Loucy (cell line): Measurements from ENCODE around the gene CLTCL1.

Source experiments
- H2AFZ ChIP-seq: fragments of 200-600 bp; sonication (generic); 2 replicates; pipeline ENCODE4 v1.6.0; 2016; ENCODE audit warnings: antibody characterized with exemption, mild to moderate bottlenecking, low read length, moderate library complexity
- H3F3A ChIP-seq: fragments of 200-600 bp; 2 replicates; pipeline ENCODE4 v1.6.0; 2016; ENCODE audit warnings: antibody characterized with exemption, low read depth, mild to moderate bottlenecking
- H3K27me3 ChIP-seq: fragments of 200-600 bp; sonication (generic); 2 replicates; pipeline ENCODE4 v1.6.1; 2014; ENCODE audit warnings: low read length, mild to moderate bottlenecking; ENCODE audit not compliant: insufficient read depth, poor library complexity, severe bottlenecking
- H3K36me3 ChIP-seq: fragments of 200-600 bp; sonication (generic); 2 replicates; pipeline ENCODE4 v1.6.1; 2016; ENCODE audit warnings: low read length; ENCODE audit not compliant: insufficient read depth
- H3K4me1 ChIP-seq: fragments of 200-600 bp; sonication (generic); 2 replicates; pipeline ENCODE4 v1.5.1; 2014; ENCODE audit warnings: low read length, mild to moderate bottlenecking; ENCODE audit not compliant: insufficient read depth, poor library complexity, severe bottlenecking
- H3K4me2 ChIP-seq: fragments of 200-600 bp; sonication (generic); 2 replicates; pipeline ENCODE4 v1.6.0; 2014; ENCODE audit warnings: antibody characterized with exemption, low read length, low read depth, mild to moderate bottlenecking; ENCODE audit not compliant: poor library complexity, severe bottlenecking
- H3K4me3 ChIP-seq: fragments of 200-600 bp; sonication (generic); 2 replicates; pipeline ENCODE4 v1.5.1; 2014; ENCODE audit warnings: low read length, mild to moderate bottlenecking, mixed read lengths; ENCODE audit not compliant: poor library complexity, severe bottlenecking
- H3K79me2 ChIP-seq: fragments of 200-600 bp; sonication (generic); 2 replicates; pipeline ENCODE4 v1.6.1; 2014; ENCODE audit warnings: low read length; ENCODE audit not compliant: insufficient read depth
- H3K9ac ChIP-seq: fragments of 200-600 bp; sonication (generic); 2 replicates; pipeline ENCODE4 v1.6.0; 2014; ENCODE audit warnings: mild to moderate bottlenecking, low read depth, low read length, moderate library complexity; ENCODE audit not compliant: poor library complexity, severe bottlenecking
- H3K9me2 ChIP-seq: fragments of 200-600 bp; sonication (generic); replicated peaks from 2 replicates; pipeline ENCODE4 v1.6.1; 2016; ENCODE audit warnings: low read depth, low read length, mixed read lengths
- H3K9me3 ChIP-seq: fragments of 200-600 bp; sonication (generic); 2 replicates; pipeline ENCODE4 v1.6.1; 2014; ENCODE audit warnings: mild to moderate bottlenecking, antibody characterized with exemption, low read length, low read depth; ENCODE audit not compliant: insufficient read depth
- H4K20me1 ChIP-seq: fragments of 200-600 bp; sonication (generic); 2 replicates; pipeline ENCODE4 v1.6.0; 2014; ENCODE audit warnings: antibody characterized with exemption, low read length, mild to moderate bottlenecking; ENCODE audit not compliant: insufficient read depth, poor library complexity, severe bottlenecking
- CTCF ChIP-seq: fragments of 200-600 bp; sonication (generic); conservative IDR thresholded peaks from 2 replicates; pipeline ENCODE4 v1.5.1; 2014; ENCODE audit warnings: mild to moderate bottlenecking, antibody characterized with exemption, low read length
- EZH2phosphoT487 ChIP-seq: fragments of 200-600 bp; IDR thresholded peaks from 2 replicates; pipeline ENCODE4 v1.6.1; 2018; ENCODE audit warnings: antibody characterized with exemption, mild to moderate bottlenecking, moderate library complexity, borderline replicate concordance

Gene CLTCL1

GRCh38 chr22:19275104-19275503, 16.4 kb downstream of the CLTCL1 start:
- H3K79me2 ChIP-seq: no peaks in the 10 kb centered on the region
- TF ChIP-seq EZH2phosphoT487 (no peak), CTCF (no peak)
- H3K4me1 ChIP-seq: no peaks in the 10 kb centered on the region
- H3K9me2 ChIP-seq: no peaks in the 10 kb centered on the region
- no peak overlapping the region for H2AFZ ChIP-seq
- no peak overlapping the region for H3K9ac ChIP-seq
- H3F3A ChIP-seq: no peaks in the 10 kb centered on the region
- no peaks in the 10 kb centered on the region for H3K27me3 ChIP-seq
- no peaks in the 10 kb centered on the region for H3K9me3 ChIP-seq
- no peaks in the 10 kb centered on the region for H4K20me1 ChIP-seq
- no peaks in the 10 kb centered on the region for H3K36me3 ChIP-seq
- H3K4me2 ChIP-seq: no peak overlapping the region
- no peak overlapping the region for H3K4me3 ChIP-seq

GRCh38 chr22:19271856-19272535, 19.5 kb downstream of the CLTCL1 start:
- Histone ChIP-seq H3K4me2 (no peak overlapping the region), H3K9me3 (no peaks in the 10 kb centered on the region), H3K79me2 (no peaks in the 10 kb centered on the region), H2AFZ (no peak overlapping the region), H3K9ac (no peak overlapping the region), H3K27me3 (no peaks in the 10 kb centered on the region), H3F3A (no peaks in the 10 kb centered on the region), H3K4me3 (no peak overlapping the region), H3K4me1 (no peaks in the 10 kb centered on the region), H3K36me3 (no peaks in the 10 kb centered on the region), H4K20me1 (no peaks in the 10 kb centered on the region), H3K9me2 (no peaks in the 10 kb centered on the region)
- TF ChIP-seq EZH2phosphoT487: no peak

- no peak for TF ChIP-seq CTCF
- Histone ChIP-seq H3K79me2 (no peaks in the 10 kb centered on the region), H3K4me2 (no peak overlapping the region)
Observed at GRCh38 chr22:19271273-19271855, 20.2 kb downstream of the CLTCL1 start.

GRCh38 chr22:19270873-19271272, 20.6 kb downstream of the CLTCL1 start:
- no peaks in the 10 kb centered on the region for H3K9me3 ChIP-seq
- H4K20me1 ChIP-seq: no peaks in the 10 kb centered on the region
- no peaks in the 10 kb centered on the region for H3K79me2 ChIP-seq
- H3F3A ChIP-seq: no peaks in the 10 kb centered on the region
- no peaks in the 10 kb centered on the region for H3K9me2 ChIP-seq
- no peak overlapping the region for H2AFZ ChIP-seq
- no peaks in the 10 kb centered on the region for H3K27me3 ChIP-seq
- TF ChIP-seq EZH2phosphoT487 (no peak), CTCF (peak; percentile 28)
- no peaks in the 10 kb centered on the region for H3K4me1 ChIP-seq
- H3K9ac ChIP-seq: no peak overlapping the region
- H3K36me3 ChIP-seq: no peaks in the 10 kb centered on the region
- H3K4me2 ChIP-seq: no peak overlapping the region
- H3K4me3 ChIP-seq: no peak overlapping the region

More at GRCh38 chr22:19271273-19271855, 20.2 kb downstream of the CLTCL1 start:
- Histone ChIP-seq H3K4me1 (no peaks in the 10 kb centered on the region), H3K4me3 (no peak overlapping the region), H3K9ac (no peak overlapping the region), H3K9me2 (no peaks in the 10 kb centered on the region), H3K36me3 (no peaks in the 10 kb centered on the region), H3K9me3 (no peaks in the 10 kb centered on the region), H4K20me1 (no peaks in the 10 kb centered on the region), H2AFZ (no peak overlapping the region), H3K27me3 (no peaks in the 10 kb centered on the region), H3F3A (no peaks in the 10 kb centered on the region)
